Lower leg skin (tissue), 3 donors: ENCODE results near the gene MBNL2.

Source experiments
- CTCF ChIP-seq, 3 donors: fragments of 450-650 bp; IDR thresholded peaks; one replicate each; pipeline ENCODE4 v1.5.1; 2016; ENCODE audit warnings: antibody characterized with exemption in 3 of 3, mild to moderate bottlenecking in 3 of 3, moderate library complexity in 2 of 3
- POLR2A ChIP-seq, 2 donors: fragments of 450-650 bp; IDR thresholded peaks; one replicate each; pipeline ENCODE4 v1.6.1; 2016 to 2017; ENCODE audit warnings: antibody characterized with exemption in 2 of 2, mild to moderate bottlenecking in 1 of 2, moderate library complexity in 1 of 2

- TF ChIP-seq POLR2A (IDR thresholded peaks at IDR 0.05), result no peak
- TF ChIP-seq CTCF (IDR thresholded peaks at IDR 0.05), result no peak
These were observed 186.8 kb downstream of the MBNL2 start for GRCh38 chr13:97408938-97409337.
